Colonic mucosa (tissue), 2 donors: Measurements from ENCODE around the gene SSH3. TPM values are rescaled to one million over a fixed set of nuclear protein-coding genes. Genes with fewer than 3 reads are reported as not detected.

Experiments used
- total RNA-seq, 2 donors: library from RNA; stranded (reverse); fragmentation: NEBNext Ultra II Directional in 1 of 2; extraction: Animal tissue kit (Norgen Biotek cat#: 25700) in 1 of 2; gene quantifications; one replicate each; pipeline ENCODE4 v1.2.1, GENCODE V29; 2021
- donor health status: DM: no; HTN: no; CAD: no.
- donor health status: DM: no; HTN: no; CAD: no.

SSH3 gene
- total RNA-seq, 2 donors from 2014 or later, result 69.7 to 81.7 TPM

Other genes starting within 250 kb of the SSH3 start
- 10 to 100 TPM in 1 of 2 donors, 1 to 10 TPM in 1; 8.5 to 11.2 TPM for gene RHOD, start 246.7 kb upstream of the SSH3 start, total RNA-seq
- gene KDM2A, start 184.3 kb upstream of the SSH3 start, total RNA-seq, result 10 to 100 TPM; 63.3 to 80.6 TPM
- gene GRK2, start 37.1 kb upstream of the SSH3 start, total RNA-seq, result 100 to 1,000 TPM; 108 to 137 TPM
- 10 to 100 TPM; 18.8 to 39.5 TPM for gene ANKRD13D, start 14.2 kb upstream of the SSH3 start, total RNA-seq
- gene POLD4, start 50.0 kb downstream of the SSH3 start, total RNA-seq, result 100 to 1,000 TPM; 186 to 203 TPM
- gene CLCF1, start 70.1 kb downstream of the SSH3 start, total RNA-seq, result 1 to 10 TPM; 1.7 to 4.0 TPM
- 10 to 100 TPM; 21.8 to 35.1 TPM for gene RAD9A, start 88.5 kb downstream of the SSH3 start, total RNA-seq
- gene PPP1CA, start 98.3 kb downstream of the SSH3 start, total RNA-seq, result 100 to 1,000 TPM; 242 to 280 TPM
- 1 to 10 TPM; 3.9 to 5.2 TPM for gene TBC1D10C, start 100.6 kb downstream of the SSH3 start, total RNA-seq
- gene CARNS1, start 112.1 kb downstream of the SSH3 start, total RNA-seq, result under 1 TPM; 0.20 to 0.32 TPM
- gene RPS6KB2, start 125.0 kb downstream of the SSH3 start, total RNA-seq, result 10 to 100 TPM; 38.3 to 70.4 TPM
- gene PTPRCAP, start 134.2 kb downstream of the SSH3 start, total RNA-seq, result 1 to 10 TPM; 5.5 to 9.6 TPM
- gene CORO1B, start 139.9 kb downstream of the SSH3 start, total RNA-seq, result 100 to 1,000 TPM; 213 to 243 TPM
- gene GPR152, start 149.2 kb downstream of the SSH3 start, total RNA-seq, result not detected
- gene CABP4, start 151.8 kb downstream of the SSH3 start, total RNA-seq, result under 1 TPM; 0.20 to 0.53 TPM
- 10 to 100 TPM; 50.1 to 59.5 TPM for gene TMEM134, start 165.7 kb downstream of the SSH3 start, total RNA-seq
- gene AIP, start 179.5 kb downstream of the SSH3 start, total RNA-seq, result 10 to 100 TPM; 45.3 to 57.9 TPM
- gene PITPNM1, start 201.8 kb downstream of the SSH3 start, total RNA-seq, result 10 to 100 TPM; 89.3 to 91.4 TPM
- gene CDK2AP2, start 204.6 kb downstream of the SSH3 start, total RNA-seq, result 100 to 1,000 TPM in 1 of 2 donors, 10 to 100 TPM in 1; 91.6 to 142 TPM
- gene CABP2, start 219.9 kb downstream of the SSH3 start, total RNA-seq, result not detected